Effector memory CD4-positive, alpha-beta T cell (primary cell): ENCODE results near the gene RRP8.

Experiments used
- DNase-seq, 3 donors: peaks; one replicate each; pipeline ENCODE4 v3.0.0-alpha.2; 2020
- H3K27ac ChIP-seq: 2 replicates; pipeline ENCODE4 v1.7.0; 2013; ENCODE audit warnings: mild to moderate bottlenecking, low read length, moderate library complexity; ENCODE audit not compliant: insufficient read depth, poor library complexity, severe bottlenecking
- H3K27me3 ChIP-seq: replicated peaks from 2 replicates; pipeline ENCODE4 v1.7.0; 2013; ENCODE audit warnings: mild to moderate bottlenecking, low read length; ENCODE audit not compliant: insufficient read depth, control insufficient read depth, poor library complexity, severe bottlenecking
- H3K36me3 ChIP-seq: 2 replicates; pipeline ENCODE4 v1.7.0; 2013; ENCODE audit warnings: mild to moderate bottlenecking, low read length, moderate library complexity; ENCODE audit not compliant: control insufficient read depth, insufficient read depth
- H3K4me1 ChIP-seq: 2 replicates; pipeline ENCODE4 v1.7.0; 2013; ENCODE audit warnings: low read length, mild to moderate bottlenecking; ENCODE audit not compliant: control insufficient read depth, insufficient read depth, poor library complexity, severe bottlenecking
- H3K4me3 ChIP-seq: 2 replicates; pipeline ENCODE4 v1.7.0; 2013; ENCODE audit warnings: low read length, low read depth, mild to moderate bottlenecking; ENCODE audit not compliant: insufficient read depth, poor library complexity, severe bottlenecking
- H3K9me3 ChIP-seq: 2 replicates; pipeline ENCODE4 v1.7.0; 2013; ENCODE audit warnings: mild to moderate bottlenecking, low read length, moderate library complexity; ENCODE audit not compliant: control insufficient read depth

The RRP8 gene

GRCh38 chr11:6609502-6610015, 6.1 kb upstream of the RRP8 start:
- no peak overlapping the region for H3K27ac ChIP-seq
- no peak for DNase-seq
- peaks cover 32% of the 10 kb centered on the region for H3K36me3 ChIP-seq
- no peaks in the 10 kb centered on the region for H3K27me3 ChIP-seq
- no peaks in the 10 kb centered on the region for H3K9me3 ChIP-seq
- no peak overlapping the region for H3K4me3 ChIP-seq
- peaks cover 47% of the 10 kb centered on the region for H3K4me1 ChIP-seq

DNA sequence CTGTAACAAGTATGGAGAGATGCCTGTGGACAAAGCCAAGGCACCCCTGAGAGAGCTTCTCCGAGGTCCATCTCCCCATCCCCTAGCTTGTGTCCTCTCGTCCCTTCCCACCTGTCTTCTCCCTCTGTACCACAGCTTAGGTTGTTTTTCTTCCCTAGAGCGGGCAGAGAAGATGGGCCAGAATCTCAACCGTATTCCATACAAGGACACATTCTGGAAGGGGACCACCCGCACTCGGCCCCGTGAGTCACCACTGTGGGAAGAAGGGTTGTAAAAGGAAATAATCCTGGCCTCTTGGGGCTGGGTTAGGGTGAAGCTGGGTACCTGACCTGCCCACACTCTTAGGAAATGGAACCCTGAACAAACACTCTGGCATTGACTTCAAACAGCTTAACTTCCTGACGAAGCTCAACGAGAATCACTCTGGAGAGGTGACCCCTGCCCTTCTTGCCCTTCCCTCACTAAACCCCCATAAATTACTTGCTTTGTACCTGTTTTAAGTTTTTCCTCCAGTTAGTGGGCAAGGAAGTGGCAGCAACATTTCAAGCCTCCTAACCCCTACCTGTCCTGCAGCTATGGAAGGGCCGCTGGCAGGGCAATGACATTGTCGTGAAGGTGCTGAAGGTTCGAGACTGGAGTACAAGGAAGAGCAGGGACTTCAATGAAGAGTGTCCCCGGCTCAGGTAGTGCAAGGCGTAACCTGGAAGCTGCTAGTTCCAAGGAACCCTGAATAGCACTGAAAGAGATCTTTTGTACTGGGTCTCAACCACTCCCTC, 5.5 kb upstream of the RRP8 start:
- no peak overlapping the region for H3K27ac ChIP-seq
- H3K27me3 ChIP-seq, result no peaks in the 10 kb centered on the region
- no peaks in the 10 kb centered on the region for H3K9me3 ChIP-seq
- peaks cover 32% of the 10 kb centered on the region for H3K36me3 ChIP-seq
- no peak for DNase-seq
- peaks cover 51% of the 10 kb centered on the region for H3K4me1 ChIP-seq
- H3K4me3 ChIP-seq, result no peak overlapping the region

DNA sequence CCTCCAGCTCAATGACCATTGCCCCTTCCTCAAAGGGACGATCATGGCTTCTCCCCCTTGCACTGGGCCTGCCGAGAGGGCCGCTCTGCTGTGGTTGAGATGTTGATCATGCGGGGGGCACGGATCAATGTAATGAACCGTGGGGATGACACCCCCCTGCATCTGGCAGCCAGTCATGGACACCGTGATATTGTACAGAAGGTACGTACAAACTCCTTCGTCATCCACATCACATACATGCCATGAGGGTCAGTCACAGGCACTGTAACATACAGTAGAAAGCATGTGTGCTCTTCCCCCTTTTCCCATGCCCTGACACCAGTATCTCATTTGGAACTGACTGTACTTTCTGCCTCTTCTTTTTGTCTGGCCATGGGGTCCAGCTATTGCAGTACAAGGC, 4.6 kb upstream of the RRP8 start:
- H3K9me3 ChIP-seq, result no peaks in the 10 kb centered on the region
- peaks cover 50% of the 10 kb centered on the region for H3K4me1 ChIP-seq
- H3K36me3 ChIP-seq, result peaks cover 32% of the 10 kb centered on the region
- no peak for DNase-seq
- no peaks in the 10 kb centered on the region for H3K27me3 ChIP-seq
- H3K4me3 ChIP-seq, result no peak overlapping the region
- peak overlapping the region; percentile 53 for H3K27ac ChIP-seq

GRCh38 chr11:6607190-6607795, 3.9 kb upstream of the RRP8 start:
- peaks cover 32% of the 10 kb centered on the region for H3K36me3 ChIP-seq
- peaks cover 46% of the 10 kb centered on the region for H3K4me1 ChIP-seq
- H3K27ac ChIP-seq, result peak overlapping the region; percentile 53
- DNase-seq, result no peak
- H3K27me3 ChIP-seq, result no peaks in the 10 kb centered on the region
- H3K4me3 ChIP-seq, result peak overlapping the region; percentile 3
- H3K9me3 ChIP-seq, result no peaks in the 10 kb centered on the region

GRCh38 chr11:6606471-6607189, 3.2 kb upstream of the RRP8 start:
- Histone ChIP-seq H3K4me1 (peaks cover 46% of the 10 kb centered on the region), H3K36me3 (peaks cover 34% of the 10 kb centered on the region), H3K9me3 (no peaks in the 10 kb centered on the region), H3K4me3 (peak overlapping the region; percentile 3), H3K27me3 (no peaks in the 10 kb centered on the region), H3K27ac (peak overlapping the region; percentile 53)
- peak; percentile 27 to 58 (median 28) for DNase-seq

DNA sequence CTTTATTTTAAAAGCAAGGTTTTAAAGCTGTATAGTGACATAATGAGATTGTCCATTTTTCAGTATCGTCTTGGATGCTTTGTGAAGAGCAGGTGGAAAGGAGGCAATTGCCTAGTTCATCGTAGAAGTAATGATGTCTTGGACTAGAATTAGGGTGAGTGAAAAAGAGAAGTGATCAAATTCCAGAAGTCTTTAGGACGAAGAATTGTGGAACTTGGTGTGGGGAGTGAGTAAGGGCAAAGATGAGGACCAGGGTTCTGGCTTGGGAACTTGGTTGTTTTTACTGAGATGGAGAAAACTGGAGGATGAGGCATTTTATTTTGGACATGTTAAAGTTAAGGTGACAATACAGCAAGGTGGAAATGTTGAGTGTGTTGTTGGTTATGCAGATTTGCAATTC, 1.4 kb upstream of the RRP8 start:
- no peaks in the 10 kb centered on the region for H3K27me3 ChIP-seq
- peak overlapping the region; percentile 95 for H3K4me3 ChIP-seq
- peak overlapping the region; percentile 82 for H3K27ac ChIP-seq
- no peaks in the 10 kb centered on the region for H3K9me3 ChIP-seq
- DNase-seq, result no peak
- peaks cover 38% of the 10 kb centered on the region for H3K4me1 ChIP-seq
- H3K36me3 ChIP-seq, result peaks cover 39% of the 10 kb centered on the region

GRCh38 chr11:6604081-6604626, 738 bp upstream of the RRP8 start:
- Histone ChIP-seq H3K27me3 (no peaks in the 10 kb centered on the region), H3K36me3 (peaks cover 39% of the 10 kb centered on the region), H3K4me1 (peaks cover 38% of the 10 kb centered on the region), H3K27ac (peak overlapping the region; percentile 82), H3K4me3 (peak overlapping the region; percentile 95), H3K9me3 (no peaks in the 10 kb centered on the region)
- peak in 2 of 3 donors; percentile 26 to 30 for DNase-seq

GRCh38 chr11:6602096-6602940, 1.1 kb downstream of the RRP8 start:
- Histone ChIP-seq H3K4me1 (peaks cover 29% of the 10 kb centered on the region), H3K9me3 (no peaks in the 10 kb centered on the region), H3K4me3 (peak overlapping the region; percentile 95), H3K27me3 (no peaks in the 10 kb centered on the region), H3K27ac (peak overlapping the region; percentile 82), H3K36me3 (peaks cover 40% of the 10 kb centered on the region)
- DNase-seq, result no peak

DNA sequence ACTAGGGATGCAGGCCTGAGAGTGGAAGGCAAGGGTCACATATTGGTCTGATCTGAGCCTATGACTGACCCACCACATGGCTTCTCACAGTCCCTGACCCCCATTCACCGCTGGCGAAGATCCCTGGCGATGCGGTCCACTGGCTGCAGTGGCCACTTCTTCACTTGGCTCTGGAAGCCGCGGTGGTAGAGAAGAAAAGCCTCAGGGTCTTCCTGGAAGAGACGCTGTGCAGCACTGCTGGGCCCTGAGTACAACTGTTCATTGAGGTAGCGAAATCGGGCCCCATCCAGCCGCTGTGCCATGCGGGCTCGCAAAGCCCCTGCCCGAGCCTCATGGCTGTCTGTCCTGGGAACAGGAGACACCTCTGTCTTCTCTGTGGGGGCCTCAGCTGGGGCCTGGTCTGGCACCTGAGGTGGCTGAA, 2.4 kb downstream of the RRP8 start:
- peaks cover 17% of the 10 kb centered on the region for H3K4me1 ChIP-seq
- no peak overlapping the region for H3K27ac ChIP-seq
- H3K36me3 ChIP-seq, result peaks cover 52% of the 10 kb centered on the region
- no peak for DNase-seq
- H3K27me3 ChIP-seq, result no peaks in the 10 kb centered on the region
- H3K9me3 ChIP-seq, result no peaks in the 10 kb centered on the region
- no peak overlapping the region for H3K4me3 ChIP-seq
